ENCODE measurements around the gene MIPEP. TPM values are rescaled to one million over a fixed set of nuclear protein-coding genes. Genes with fewer than 3 reads are reported as not detected.

Gene MIPEP
- polyA plus RNA-seq, 2 of the 4 experiments (the other 2 are of a cell fraction) = 21.6 to 32.8 TPM

DNA sequence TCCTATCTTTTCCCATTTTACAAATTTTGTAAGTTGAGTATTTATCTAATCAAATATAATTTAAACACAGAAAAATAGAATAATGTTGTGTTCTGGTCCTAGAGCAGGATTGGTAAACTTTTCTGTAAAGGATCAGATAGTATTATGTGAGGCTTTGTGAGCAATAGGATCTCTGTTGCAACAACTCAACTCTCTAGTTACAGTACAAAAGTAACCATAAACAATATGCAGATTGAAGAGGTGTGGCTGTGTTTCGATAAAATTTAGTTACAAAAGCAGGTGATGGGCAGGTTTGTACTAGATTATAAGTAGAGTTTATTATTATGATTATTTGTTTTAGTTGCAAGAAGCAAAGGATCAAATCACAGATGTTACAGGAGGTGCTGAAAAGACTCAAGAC is 23.3 kb upstream of the MIPEP start:
- H3K9me3 ChIP-seq = no peaks in the 10 kb centered on the region
- TF ChIP-seq ESRRA (IDR thresholded peaks at IDR 0.05; ENCODE audit: borderline replicate concordance, low read length) = no peak
- no peak for TF ChIP-seq JUNB (IDR thresholded peaks at IDR 0.05)
- TF ChIP-seq ZC3H11A (IDR thresholded peaks at IDR 0.05) = no peak
- no peak for TF ChIP-seq SMC3 (IDR thresholded peaks at IDR 0.05)
- TF ChIP-seq RFX5 (IDR thresholded peaks at IDR 0.05) = no peak
- TF ChIP-seq ZSCAN20 (CRISPR knock-in tag; IDR thresholded peaks at IDR 0.05) = no peak
- DNase-seq (ENCODE audit: low read depth in 1 of 2, low spot score in 1 of 2) (no peak), FAIRE-seq (no peak), ATAC-seq (no peak)
- WGBS (ENCODE audit: missing lambda C conversion rate) = 8% methylated on average over 1 of the region's 1 CpG
- no peak overlapping the region for H3K4me2 ChIP-seq
- ChIA-PET POLR2A (no interaction called here), CTCF (no interaction called here)
- no peak overlapping the region for H3K27ac ChIP-seq
- no peaks in the 10 kb centered on the region for H3K4me1 ChIP-seq
- H3K4me3 ChIP-seq = no peak overlapping the region

GRCh38 chr13:23909606-23910005 is 20.4 kb upstream of the MIPEP start:
- FAIRE-seq (no peak), ATAC-seq (no peak), DNase-seq (ENCODE audit: low read depth in 1 of 2, low spot score in 1 of 2) (no peak)
- Histone ChIP-seq H3K9me3 (no peaks in the 10 kb centered on the region), H3K4me1 (no peaks in the 10 kb centered on the region), H3K27ac (no peak overlapping the region), H3K4me2 (no peak overlapping the region), H3K4me3 (no peak overlapping the region)
- no peak for TF ChIP-seq JUN (IDR thresholded peaks at IDR 0.05)
- TF ChIP-seq, protein P1, sequence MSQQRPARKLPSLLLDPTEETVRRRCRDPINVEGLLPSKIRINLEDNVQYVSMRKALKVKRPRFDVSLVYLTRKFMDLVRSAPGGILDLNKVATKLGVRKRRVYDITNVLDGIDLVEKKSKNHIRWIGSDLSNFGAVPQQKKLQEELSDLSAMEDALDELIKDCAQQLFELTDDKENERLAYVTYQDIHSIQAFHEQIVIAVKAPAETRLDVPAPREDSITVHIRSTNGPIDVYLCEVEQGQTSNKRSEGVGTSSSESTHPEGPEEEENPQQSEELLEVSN (IDR thresholded peaks at IDR 0.05; ENCODE audit: borderline replicate concordance, low read depth) = no peak
- TF ChIP-seq POLR2AphosphoS2 (conservative IDR thresholded peaks at IDR 0.05; ENCODE audit: low read length) = no peak
- TF ChIP-seq NR3C1 (IDR thresholded peaks at IDR 0.05) = no peak
- TF ChIP-seq CEBPB (IDR thresholded peaks at IDR 0.05) = no peak
- TF ChIP-seq, protein P2, sequence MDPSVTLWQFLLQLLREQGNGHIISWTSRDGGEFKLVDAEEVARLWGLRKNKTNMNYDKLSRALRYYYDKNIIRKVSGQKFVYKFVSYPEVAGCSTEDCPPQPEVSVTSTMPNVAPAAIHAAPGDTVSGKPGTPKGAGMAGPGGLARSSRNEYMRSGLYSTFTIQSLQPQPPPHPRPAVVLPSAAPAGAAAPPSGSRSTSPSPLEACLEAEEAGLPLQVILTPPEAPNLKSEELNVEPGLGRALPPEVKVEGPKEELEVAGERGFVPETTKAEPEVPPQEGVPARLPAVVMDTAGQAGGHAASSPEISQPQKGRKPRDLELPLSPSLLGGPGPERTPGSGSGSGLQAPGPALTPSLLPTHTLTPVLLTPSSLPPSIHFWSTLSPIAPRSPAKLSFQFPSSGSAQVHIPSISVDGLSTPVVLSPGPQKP (IDR thresholded peaks at IDR 0.05; ENCODE audit: low read depth, low read length) = no peak
- no peak for TF ChIP-seq RARB (CRISPR knock-in tag; IDR thresholded peaks at IDR 0.05)
- ChIA-PET POLR2A (no interaction called here), CTCF (no interaction called here)

GRCh38 chr13:23905766-23906165 is 16.6 kb upstream of the MIPEP start:
- Histone ChIP-seq H3K4me2 (no peak overlapping the region), H3K4me1 (no peaks in the 10 kb centered on the region), H3K4me3 (no peak overlapping the region), H3K9me3 (no peaks in the 10 kb centered on the region), H3K27ac (no peak overlapping the region)
- TF ChIP-seq ATOH8 (CRISPR knock-in tag; IDR thresholded peaks at IDR 0.05; ENCODE audit: low read depth) = no peak
- no peak for TF ChIP-seq HOXB13 (CRISPR knock-in tag; IDR thresholded peaks at IDR 0.05; ENCODE audit: low read depth)
- no peak for TF ChIP-seq CHD2 (IDR thresholded peaks at IDR 0.05; ENCODE audit: low read length, partially characterized antibody)
- no peak for TF ChIP-seq HMGXB4 (CRISPR knock-in tag; IDR thresholded peaks at IDR 0.05; ENCODE audit: borderline replicate concordance)
- no peak for TF ChIP-seq CHD4 (IDR thresholded peaks at IDR 0.05; ENCODE audit: borderline replicate concordance)
- no peak for TF ChIP-seq NR3C1 (IDR thresholded peaks at IDR 0.05)
- no peak for TF ChIP-seq HEYL (CRISPR knock-in tag; IDR thresholded peaks at IDR 0.05)
- TF ChIP-seq FOSL2 (IDR thresholded peaks at IDR 0.05) = no peak
- TF ChIP-seq FOSL2 (CRISPR knock-in tag; IDR thresholded peaks at IDR 0.05) = no peak
- TF ChIP-seq, protein P1 (IDR thresholded peaks at IDR 0.05; ENCODE audit: borderline replicate concordance, low read depth) = no peak
- no peak for TF ChIP-seq ZSCAN20 (CRISPR knock-in tag; IDR thresholded peaks at IDR 0.05)
- TF ChIP-seq KDM1A (IDR thresholded peaks at IDR 0.05; ENCODE audit: low read depth) = no peak
- no peak for TF ChIP-seq RARB (CRISPR knock-in tag; IDR thresholded peaks at IDR 0.05)
- no peak for TF ChIP-seq EHF (CRISPR knock-in tag; IDR thresholded peaks at IDR 0.05)
- TF ChIP-seq MAX (IDR thresholded peaks at IDR 0.05) = no peak
- TF ChIP-seq HES2 (IDR thresholded peaks at IDR 0.05) = no peak
- no peak for TF ChIP-seq NPAS2 (CRISPR knock-in tag; IDR thresholded peaks at IDR 0.05; ENCODE audit: borderline replicate concordance)
- TF ChIP-seq, protein P3, sequence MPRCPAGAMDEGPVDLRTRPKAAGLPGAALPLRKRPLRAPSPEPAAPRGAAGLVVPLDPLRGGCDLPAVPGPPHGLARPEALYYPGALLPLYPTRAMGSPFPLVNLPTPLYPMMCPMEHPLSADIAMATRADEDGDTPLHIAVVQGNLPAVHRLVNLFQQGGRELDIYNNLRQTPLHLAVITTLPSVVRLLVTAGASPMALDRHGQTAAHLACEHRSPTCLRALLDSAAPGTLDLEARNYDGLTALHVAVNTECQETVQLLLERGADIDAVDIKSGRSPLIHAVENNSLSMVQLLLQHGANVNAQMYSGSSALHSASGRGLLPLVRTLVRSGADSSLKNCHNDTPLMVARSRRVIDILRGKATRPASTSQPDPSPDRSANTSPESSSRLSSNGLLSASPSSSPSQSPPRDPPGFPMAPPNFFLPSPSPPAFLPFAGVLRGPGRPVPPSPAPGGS (IDR thresholded peaks at IDR 0.05) = no peak
- no peak for TF ChIP-seq TFCP2L1 (CRISPR knock-in tag; IDR thresholded peaks at IDR 0.05)
- no peak for TF ChIP-seq EP300 (IDR thresholded peaks at IDR 0.05)
- FAIRE-seq = no peak
- ChIA-PET POLR2A (no interaction called here), CTCF (no interaction called here)
- ATAC-seq = no peak
- no peak for DNase-seq (ENCODE audit: low read depth in 1 of 2, low spot score in 1 of 2)
- WGBS (ENCODE audit: missing lambda C conversion rate) = 87% methylated on average over 2 of the region's 2 CpGs
